HG02943 (cell line): ENCODE measurements around the gene GSTCD.
A peak's percentile ranks its signal among the peaks of the same experiment; 100 is the strongest.
"Not testable (repeated sequence)": the region's sequence is repeated elsewhere in the genome, so short reads cannot be mapped to it uniquely, and the experiment has no call there.

Source experiments
- ATAC-seq: cut with Tn5 transposase; IDR thresholded peaks from one replicate; pipeline ENCODE4 v1.9.1; 2021; ENCODE audit warnings: mild to moderate bottlenecking, low read depth, moderate library complexity; ENCODE audit not compliant: unreplicated experiment

GSTCD gene

DNA sequence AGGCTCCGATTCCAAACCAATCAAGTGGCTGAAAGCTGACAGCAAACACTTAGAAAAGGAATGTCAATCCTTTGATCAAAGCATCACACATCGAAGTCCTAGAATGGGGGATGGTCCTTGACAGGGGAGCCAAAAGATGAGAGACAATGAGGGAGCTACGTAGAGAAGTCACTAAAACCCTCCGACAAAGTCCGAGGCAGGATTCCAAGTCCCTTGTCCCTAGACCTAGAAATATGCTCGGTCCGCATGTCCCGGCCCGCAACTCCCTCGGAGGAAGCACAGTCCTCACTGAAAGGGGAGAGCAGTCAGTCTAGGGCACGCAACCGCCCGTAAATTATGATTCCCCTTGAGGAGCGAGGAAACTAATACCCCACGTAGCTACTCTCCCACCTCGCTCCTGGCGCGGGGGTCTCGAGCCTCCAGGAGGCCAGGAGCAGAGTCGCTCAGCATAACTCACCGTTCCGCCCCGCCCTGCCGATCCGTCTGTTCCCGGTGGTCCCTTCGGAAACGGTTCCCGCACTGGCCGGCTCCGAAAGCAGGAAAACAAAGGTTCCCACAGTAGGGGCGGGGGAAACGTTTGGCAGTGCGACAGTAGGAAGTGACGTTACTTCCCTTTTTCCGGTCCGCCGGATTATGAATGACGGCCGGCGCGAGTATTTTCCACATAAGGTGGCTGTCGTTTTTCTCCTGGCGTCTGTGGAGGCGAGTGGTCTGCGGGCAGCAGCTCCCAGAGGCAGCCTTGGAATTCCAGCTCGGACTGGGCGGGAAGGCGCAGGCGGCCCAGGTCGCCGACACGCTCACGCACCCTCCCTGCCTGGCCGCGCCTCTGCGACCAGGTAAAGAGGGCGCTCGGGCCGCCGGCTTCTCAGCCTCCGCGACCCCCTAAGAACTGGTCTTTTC is at the start of gene GSTCD, which contains the start of gene INTS12:
Gene GSTCD (plus strand): TSS at position 604 of the 900 bp plus-strand sequence. CDS start 8,830 bp downstream, outside the sequence.
Gene INTS12 (minus strand): TSS at position 509 of the 900 bp plus-strand sequence. CDS start 8,684 bp downstream, outside the sequence.
- ATAC-seq = peak; percentile 79

DNA sequence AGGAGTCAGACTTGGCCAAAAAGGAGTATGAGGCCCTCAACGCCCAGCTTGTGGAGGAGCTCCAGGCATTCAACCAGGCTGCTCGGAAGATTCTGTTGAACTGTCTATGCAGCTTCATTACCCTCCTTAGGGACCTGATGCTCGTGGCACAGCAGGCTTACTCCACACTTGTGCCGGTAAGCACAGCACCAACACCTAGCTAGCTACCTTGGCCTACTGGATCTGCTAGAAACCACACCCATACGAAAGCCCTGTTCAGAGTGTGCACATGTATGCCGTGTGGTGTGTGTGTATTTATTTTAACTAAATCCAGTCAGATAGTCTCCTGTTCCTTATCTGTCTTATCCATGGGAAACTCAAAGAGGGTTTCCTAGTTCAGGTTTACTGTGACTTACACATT is 49.4 kb upstream of the GSTCD start:
- no peak for ATAC-seq

GRCh38 chr4:105661028-105661427 is 47.6 kb upstream of the GSTCD start:
- ATAC-seq = no peak

DNA sequence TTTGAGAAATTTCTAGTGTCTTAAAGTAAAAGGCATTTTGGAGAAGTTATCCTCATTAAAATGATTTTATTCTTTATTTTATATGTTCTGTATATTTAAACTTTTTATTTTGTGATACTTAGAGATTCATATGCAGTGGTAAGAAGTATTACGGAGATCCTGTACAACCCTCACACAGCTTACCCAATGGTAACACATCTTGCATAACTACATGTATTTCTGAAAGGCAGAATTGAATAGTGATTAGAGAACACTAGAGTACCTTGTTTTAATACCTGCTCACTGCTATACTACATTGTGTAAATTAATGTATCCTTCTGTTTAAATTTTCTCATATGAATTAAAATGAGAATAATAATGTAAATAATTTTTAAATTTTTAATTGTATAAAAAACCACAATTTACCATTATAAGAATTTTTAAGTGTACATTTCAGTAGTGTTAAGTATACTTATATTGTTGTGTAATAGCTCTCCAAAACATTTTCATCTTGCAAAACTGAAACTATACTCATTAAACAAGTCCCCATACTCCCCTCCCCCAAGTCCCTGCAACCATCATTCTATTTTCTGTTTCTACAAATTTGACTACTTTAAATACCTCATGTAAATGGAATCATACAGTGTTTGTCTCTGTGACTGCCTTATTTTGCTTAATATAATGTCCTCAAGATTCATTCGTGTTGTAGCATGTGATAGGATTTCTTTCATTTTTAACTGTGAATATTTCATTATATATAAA is 45.5 kb upstream of the GSTCD start:
- ATAC-seq = no peak

GRCh38 chr4:105666693-105667092 is 41.9 kb upstream of the GSTCD start:
- no peak for ATAC-seq

DNA sequence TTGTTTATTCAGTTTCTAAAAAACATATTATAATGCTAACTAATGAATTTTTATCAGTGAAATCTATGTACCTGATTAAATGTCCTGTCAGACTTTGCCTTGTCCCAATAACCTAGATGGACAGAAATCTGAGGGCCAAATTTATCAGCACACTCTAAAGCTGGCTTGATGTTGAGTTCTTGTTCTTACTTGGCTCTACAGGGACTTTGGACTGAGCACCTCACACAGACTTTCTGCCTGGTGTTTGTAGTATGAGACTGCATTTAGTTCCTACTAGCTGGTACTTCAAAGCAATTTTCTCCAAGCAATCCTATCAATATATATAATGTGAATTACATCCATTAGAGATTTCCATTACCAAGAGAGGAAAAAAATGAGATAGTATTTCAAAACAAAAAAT is 37.9 kb upstream of the GSTCD start:
- no peak for ATAC-seq

DNA sequence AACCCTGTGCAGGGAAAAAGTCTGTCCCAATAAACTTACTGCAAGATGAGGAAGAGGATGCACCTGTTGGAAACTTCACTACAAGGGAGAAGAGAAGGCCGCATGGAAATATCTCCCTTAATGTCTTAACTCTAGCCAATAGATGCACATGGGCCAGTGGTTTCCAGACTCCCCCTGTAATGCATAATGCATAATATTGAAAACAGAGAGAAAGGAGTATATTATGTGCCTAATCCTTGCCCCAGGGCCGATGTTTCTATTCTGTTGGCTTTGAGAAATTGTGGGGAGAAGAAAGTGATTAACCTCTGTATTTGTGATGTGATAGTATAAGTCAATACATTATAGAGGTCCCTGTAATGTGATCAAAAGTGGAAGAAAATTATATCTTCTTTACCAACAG is 37.3 kb upstream of the GSTCD start:
- ATAC-seq = no peak

GRCh38 chr4:105674011-105674410 is 34.6 kb upstream of the GSTCD start:
- no peak for ATAC-seq

GRCh38 chr4:105677709-105678108 is 30.9 kb upstream of the GSTCD start:
- no peak for ATAC-seq

DNA sequence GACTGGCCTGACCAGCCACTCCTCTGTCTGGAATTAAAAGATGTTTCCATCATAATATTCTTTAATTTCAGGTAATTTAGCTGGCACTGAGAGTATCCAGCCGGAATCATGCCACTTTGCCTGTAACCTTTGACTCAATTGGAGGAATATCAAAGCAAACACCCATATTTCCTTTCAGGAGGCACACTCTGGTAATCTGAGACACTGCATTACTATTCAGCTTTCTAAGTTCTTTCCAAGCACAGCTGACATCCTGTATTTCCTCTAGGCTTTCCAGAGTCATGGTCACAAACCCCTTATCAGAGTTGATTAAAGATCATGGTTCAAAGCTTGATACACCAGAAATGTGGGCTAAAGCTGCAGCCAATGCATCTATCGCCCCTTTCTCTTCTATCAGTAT is 29.4 kb upstream of the GSTCD start:
- no peak for ATAC-seq

- no peak for ATAC-seq
Measured at GRCh38 chr4:105683038-105683437, 25.5 kb upstream of the GSTCD start.

DNA sequence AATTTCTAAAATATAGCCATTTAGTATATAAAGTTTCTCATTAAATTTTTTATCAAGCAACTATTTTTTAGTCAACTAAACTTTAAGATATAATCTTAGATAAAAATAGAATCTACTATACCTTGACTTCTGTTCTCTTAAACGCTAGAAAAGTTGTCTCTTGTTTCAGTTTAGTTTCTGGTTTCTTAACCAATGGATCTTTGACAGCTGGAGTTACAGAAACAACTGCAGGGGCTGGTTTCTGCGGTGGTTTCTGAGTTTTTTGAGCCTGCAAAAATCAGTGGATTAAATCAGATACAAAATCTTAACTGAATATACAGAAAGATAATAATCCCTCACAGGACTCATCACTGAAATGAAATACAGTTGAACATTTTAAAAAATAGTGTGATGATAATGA is 22.0 kb upstream of the GSTCD start:
- no peak for ATAC-seq

- not testable (repeated sequence) for ATAC-seq
Measured at GRCh38 chr4:105694812-105695211, 13.8 kb upstream of the GSTCD start.

DNA sequence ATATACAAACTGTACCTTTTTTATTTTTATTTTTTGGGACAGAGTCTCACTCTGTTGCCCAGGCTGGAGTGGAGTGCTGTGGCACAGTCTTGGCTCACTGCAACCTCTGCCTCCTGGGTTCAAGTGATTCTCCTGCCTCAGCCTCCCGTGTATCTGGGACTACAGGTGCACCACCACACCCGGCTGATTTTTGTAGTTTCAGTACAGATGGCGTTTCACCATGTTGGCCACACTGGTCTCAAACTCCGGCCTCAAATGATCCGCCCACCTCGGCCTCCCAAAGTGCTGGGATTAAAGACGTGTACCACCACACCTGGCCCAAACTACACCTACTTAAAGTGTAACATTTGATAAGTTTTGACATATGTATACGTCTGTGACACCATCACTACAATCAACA is 12.8 kb upstream of the GSTCD start:
- ATAC-seq = not testable (repeated sequence)

GRCh38 chr4:105698607-105699006 is 10.0 kb upstream of the GSTCD start:
- ATAC-seq = no peak

DNA sequence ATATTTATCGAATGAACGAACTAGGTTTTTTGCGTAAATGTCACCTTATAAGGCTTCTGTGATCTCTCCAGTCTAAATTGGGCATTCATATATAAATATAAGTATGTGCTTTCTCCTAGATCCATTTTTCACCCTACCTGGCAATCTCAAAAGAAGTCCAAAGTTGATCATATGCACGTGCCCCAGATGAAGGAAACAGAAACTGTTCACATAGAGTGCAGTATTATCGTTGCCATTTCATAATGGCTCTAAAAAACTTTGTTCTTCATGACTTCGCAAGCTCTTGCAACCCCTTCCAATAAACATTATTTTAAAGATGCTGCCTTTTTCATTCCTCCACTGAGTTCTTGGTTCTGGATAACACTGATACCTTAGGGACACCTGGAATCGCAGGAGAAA is 803 bp upstream of the GSTCD start:
- no peak for ATAC-seq

DNA sequence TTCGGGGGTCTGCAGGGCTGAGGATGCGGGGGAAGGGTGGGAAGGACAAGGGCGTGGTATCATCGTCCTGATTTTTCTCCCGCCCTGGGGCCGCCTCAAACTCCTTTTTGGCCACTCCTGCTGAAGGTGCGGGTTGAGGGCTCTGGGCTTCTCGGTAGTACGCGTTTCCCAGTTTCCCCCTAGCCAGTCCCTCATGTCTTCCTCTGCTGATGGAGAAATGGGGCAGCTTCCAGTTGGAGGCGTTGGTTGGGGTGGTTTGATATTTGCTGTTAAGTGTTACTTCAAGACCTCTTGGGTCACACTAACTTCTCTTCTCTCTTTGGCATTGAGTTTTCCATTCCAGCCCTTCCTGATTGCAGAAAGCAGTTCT is 482 bp downstream of the GSTCD start:
- peak; percentile 38 for ATAC-seq

GRCh38 chr4:105710012-105710600 is 1.5 kb downstream of the GSTCD start:
- no peak for ATAC-seq

DNA sequence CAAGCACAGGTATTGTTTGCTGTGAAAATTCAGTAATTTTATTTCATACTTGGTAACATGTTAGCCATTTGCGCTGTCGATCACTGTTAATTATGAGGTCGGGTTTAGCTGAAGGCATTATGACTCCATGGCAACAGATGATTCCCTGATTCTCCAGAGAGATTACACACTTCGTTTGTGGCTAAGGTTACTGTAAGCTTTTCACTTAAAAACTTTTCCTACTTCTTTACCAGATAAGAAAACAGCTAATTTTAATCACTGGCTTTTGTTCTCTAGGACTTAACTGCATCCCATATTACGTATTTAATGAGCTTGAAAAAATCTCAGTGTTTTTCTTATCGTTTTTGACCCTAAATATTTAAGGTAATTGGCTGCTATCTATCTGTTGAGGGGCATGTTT is 2.1 kb downstream of the GSTCD start:
- no peak for ATAC-seq

DNA sequence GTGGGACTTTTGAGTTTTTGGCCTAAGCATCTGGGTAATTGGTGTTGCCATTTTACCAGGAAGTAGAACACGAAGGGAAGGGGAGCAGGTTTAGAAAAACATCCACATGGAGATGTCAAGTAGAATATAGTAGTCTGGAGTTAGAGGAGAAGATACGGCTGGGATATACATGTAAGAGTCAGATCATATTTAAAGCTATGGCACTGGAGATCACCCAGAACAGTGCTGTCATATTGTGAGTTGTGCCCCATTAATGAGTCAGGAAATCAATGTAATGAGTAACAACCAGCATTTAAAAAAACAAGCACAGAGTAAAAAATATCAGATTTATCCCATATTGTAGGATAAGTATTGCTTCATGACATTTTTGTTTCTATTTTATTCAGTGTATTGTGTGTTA is 4.2 kb downstream of the GSTCD start:
- ATAC-seq = no peak

- ATAC-seq = peak; percentile 64
Measured at GRCh38 chr4:105714071-105714521, 5.5 kb downstream of the GSTCD start.
